Non-pigmented ciliary epithelial cell (primary cell): ENCODE results near the gene ADRM1.

Experiments used
- DNase-seq: peaks from one replicate; pipeline ENCODE4 v3.0.0-alpha.2; 2010; ENCODE audit warnings: low read depth

The ADRM1 gene

DNA sequence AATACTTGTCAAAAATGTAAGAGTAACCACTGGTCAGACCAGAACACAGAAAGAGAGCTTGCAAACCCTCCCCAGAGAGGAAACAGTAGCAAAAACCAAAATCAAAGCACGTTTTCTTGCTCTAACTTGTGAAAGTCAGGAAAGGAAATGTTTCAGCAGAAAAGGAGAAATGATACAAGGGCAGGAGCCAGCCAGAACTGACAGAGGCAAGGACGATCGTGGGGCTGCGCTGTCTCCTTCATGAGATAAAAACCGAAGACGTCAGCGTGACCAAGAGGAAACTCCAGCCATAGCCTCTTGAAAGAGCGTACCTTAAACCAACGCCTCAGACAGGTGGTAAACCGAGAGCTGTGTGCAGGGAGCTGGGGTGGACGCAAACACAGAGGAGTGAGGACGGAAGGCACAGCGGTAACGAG lies 36.9 kb downstream of the ADRM1 start:
- DNase-seq: no peak

DNA sequence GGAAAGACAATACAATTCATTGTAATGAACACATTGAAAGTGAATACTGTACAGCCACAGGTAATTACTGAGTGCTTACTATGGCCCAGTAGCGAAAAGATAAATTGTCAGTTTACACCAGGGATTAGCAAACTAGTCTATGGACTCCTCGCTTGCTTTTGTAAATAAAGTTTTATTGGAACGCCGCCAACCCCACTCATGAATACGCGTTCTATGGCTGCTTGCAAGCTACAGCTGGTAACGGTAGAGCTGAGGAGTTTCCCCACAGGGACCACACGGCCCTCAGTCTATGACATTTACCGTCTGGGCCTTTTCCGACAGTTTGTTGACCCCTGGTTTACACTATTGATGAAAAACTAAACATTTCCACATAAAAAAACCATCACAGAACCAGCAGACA lies 40.1 kb downstream of the ADRM1 start:
- DNase-seq: no peak

DNA sequence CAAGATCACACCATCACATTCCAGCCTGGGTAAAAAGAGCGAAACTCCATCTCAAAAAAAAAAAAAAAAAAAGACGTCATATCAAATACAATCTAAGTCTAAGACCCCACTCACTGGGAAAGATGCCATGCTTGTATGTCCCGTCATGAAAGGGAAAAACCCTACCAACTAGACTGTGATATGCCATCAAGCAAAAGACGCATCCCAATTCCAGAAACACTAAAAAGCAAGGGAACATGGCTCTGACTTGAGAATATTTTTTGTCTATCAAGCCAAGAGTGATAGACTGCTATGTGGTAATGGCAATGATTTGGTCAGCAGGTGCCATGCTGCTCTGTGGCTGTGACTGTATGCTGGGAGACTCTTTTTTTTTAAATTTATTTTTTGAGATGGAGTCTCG lies 41.3 kb downstream of the ADRM1 start:
- DNase-seq: no peak

DNA sequence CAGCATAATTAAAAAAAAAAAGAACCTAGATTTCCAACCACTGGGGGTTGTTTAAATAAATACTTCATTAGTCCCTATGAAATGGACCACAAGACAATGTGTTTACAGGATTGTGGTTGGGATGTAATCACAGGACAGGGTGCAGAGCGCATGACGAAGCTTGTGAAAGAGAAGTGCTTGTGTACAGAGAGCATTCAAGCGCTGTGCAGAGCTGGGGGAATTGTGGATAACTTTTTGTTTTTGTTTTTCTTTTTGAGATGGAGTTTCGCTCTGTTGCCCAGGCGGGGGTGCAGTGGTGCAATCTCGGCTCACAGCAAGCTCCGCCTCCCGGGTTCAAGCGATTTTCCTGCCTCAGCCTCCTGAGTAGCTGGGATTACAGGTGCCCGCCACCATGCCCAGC lies 42.0 kb downstream of the ADRM1 start:
- DNase-seq: no peak

DNA sequence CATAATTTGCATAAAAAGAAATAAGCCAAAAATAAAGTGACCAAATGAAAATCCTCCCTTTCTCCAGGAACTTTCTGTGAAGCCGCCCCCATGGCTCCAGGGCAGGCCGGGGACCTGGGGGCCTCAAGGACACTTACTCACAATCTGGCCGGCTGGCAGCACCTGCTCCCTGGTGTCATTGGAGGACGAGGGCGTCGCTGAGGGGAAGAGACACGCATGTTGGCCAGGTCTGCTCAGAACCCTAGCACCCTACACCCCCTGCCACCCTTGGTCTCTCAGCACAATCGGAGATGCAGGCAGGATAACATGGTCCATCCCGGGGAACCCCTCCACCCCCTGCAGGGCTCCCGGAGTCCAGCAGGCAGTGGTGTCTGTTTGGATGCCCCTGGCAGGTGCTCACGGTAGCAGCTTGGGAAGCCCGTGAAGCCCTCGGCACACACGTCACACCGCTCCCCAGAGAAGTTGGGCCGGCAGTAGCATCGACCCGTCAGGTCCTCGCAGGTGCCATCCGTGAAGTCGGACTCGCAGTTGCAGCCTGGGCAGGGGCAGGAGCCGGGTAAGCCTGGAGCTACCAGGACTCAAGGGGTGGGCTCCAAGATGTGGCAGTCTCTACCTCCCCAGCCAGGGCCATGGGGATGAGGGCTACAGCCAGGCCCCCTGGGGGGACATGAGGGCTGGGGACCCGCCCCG lies 43.0 kb downstream of the ADRM1 start:
- DNase-seq: no peak

DNA sequence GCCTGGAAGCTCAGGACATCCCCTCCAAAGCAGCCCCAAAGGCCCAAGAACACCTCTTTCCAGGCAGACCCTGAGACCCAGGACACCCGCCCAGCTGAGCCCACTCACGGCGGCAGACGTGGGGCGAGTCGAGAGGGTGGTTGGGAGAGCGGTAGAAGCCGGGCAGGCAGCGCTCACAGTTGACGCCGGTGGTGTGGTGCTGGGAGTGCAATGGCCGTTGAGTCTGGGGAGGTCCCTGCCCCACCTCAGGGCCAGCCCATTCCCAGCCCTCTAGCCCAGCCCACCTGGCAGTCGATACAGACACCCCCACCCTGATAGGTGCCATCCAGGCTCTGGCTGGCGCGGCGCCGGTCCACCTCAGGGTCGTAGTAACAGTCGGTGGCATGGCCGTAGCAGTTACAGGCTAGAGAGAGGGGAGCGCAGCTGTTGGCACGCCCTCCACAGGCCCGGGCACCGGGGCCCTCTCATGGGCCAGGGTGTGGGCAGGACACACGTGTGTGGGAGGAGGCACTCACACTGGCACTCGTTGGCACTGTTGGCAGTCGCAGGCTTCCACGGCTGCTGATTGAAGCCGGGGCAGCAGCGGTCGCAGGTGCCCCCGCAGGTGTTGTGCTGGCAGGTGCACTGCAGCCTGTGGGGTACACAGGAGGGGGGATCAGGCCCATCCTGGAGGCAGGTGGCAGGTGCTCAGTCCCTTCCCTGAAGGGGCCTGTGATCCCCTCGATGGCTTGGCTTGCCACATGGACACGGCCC lies 43.8 kb downstream of the ADRM1 start:
- no peak for DNase-seq

DNA sequence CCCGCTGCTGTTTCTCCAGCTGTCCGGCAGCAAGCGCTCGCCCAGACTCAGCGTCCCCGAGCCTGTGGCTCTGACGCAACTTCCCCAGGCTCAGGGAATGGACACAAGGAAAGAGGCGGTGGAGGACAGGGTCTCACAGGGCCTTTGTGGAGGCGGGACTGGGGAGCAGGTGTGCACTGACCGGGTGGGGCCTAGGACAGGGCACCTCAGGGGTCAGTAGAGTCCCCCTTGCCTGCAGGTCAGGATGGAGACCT lies 44.3 kb downstream of the ADRM1 start:
- no peak for DNase-seq

DNA sequence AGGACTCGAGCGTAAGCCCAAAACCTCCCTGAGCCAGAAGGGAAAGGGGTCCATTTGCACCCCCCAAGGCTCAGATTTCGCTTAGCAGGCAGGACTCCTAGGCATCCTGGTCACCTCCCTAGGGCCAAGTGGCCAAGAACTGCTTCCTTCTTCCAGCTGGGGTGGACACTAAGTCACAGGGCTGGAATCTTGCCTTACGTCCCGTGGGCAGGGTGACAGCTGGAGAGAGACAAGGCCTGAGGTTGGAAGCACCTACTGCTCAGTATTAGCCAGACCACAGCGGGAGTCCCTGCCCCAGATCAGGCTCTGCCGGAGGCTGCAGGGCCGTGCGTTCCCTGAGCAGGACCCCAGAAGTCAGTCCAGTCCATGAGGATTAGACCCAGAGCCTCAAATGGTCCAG lies 44.6 kb downstream of the ADRM1 start:
- DNase-seq: no peak

DNA sequence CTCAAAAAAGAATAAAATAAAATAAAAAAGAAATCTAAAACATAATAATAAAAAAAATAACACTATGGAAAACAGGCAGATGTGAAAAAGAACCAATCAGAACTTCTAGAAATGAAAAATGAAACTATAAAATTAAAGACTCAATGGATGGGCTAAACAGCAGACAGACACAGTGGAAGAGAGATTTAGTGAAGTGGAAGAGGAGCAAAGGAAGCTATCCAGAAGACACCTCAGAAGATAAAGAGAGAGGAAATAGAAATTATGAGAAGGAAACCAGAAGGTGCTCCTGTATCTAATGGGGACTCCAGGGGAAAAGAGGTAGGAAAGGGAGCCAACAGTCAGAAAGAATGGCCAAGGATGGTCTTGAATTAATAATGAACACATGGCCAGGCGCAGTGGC lies 45.8 kb downstream of the ADRM1 start:
- no peak for DNase-seq

DNA sequence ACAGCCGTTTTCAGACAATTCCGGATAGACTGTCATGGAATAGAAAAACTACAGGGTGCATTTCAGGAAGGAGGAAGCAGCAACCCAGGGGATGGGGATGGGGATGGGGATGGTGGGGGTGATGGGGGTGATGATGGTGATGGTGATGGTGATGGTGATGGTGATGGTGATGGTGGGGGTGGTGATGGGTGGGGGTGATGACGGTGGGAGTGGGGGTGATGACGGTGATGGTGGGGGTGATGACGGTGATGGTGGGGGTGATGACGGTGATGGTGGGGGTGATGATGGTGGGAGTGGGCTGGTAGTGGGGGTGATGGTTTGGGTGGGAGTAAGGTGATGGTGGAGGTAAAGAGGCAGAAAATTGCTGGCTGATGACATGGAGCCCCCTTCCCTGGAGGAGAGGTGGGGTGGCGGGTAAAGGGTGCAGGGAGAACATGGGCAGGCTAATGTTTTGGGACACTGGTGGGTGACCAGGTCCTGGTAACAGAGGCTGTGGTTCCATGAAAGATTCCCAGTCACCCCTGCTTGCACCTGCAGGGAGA lies 46.8 kb downstream of the ADRM1 start:
- no peak for DNase-seq

DNA sequence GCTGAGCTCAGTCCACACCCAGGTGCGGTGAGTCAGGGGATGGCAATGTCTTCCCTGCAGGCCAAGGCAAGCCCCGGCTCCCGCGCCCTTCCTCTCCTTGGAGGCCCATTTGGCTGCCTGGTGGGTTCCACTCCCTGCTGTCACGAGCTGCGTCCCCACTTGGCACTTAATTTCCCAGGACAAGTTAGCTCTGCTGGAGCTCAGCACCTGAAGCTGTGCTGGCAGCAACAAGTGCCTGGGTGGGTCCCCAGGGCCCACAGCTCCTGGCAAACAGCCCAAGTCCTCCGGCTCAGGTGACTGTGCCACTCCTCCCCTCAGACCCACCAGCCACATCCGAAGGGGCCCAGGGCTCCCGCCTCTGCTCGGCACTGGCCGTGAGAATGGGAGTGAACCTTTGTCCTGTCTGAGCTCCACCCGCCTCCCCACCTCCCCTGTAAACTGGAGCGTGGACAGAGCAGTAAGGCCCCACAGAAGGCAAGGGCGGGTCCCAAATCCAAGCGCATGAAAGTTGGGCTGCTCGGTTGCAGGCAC lies 47.4 kb downstream of the ADRM1 start:
- no peak for DNase-seq

DNA sequence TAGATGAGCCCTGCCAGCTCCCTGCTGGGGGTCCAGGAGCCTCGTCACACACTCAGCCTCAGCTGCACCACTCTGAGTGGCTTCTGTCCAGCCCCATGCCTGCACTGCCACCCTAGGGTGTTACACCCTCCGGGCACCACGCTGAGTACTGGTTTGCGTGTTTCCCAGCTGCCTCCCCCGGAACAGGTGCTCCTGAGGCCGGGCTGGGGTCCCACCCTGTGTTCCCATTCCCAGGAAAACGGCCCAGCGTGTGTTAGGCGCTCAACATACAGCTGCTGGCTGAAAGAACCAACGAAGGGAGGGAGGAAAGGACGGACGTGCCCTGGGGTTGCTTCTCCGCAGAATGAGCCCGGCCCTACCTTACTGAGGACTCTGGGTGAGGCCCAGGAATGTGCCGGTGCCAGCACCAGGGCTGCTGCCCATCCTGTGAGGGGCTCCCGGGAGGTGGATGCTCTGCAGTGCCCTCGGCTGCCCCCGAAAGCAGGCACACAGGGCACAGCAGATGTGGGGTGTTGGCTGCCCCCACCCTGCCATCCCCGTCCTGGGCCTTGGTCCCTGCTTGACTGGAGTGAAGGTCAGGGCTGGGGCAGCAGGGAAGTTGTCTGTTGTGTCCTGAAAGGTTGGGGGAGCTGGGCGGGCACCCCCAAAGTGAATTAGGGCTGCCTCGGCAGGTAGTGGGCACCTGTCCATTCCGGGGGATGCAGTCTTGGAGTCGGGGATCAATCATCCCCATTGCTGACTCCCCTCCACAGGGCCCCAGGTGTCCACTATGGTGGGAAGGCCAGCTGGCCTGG lies 48.0 kb downstream of the ADRM1 start:
- DNase-seq: no peak

DNA sequence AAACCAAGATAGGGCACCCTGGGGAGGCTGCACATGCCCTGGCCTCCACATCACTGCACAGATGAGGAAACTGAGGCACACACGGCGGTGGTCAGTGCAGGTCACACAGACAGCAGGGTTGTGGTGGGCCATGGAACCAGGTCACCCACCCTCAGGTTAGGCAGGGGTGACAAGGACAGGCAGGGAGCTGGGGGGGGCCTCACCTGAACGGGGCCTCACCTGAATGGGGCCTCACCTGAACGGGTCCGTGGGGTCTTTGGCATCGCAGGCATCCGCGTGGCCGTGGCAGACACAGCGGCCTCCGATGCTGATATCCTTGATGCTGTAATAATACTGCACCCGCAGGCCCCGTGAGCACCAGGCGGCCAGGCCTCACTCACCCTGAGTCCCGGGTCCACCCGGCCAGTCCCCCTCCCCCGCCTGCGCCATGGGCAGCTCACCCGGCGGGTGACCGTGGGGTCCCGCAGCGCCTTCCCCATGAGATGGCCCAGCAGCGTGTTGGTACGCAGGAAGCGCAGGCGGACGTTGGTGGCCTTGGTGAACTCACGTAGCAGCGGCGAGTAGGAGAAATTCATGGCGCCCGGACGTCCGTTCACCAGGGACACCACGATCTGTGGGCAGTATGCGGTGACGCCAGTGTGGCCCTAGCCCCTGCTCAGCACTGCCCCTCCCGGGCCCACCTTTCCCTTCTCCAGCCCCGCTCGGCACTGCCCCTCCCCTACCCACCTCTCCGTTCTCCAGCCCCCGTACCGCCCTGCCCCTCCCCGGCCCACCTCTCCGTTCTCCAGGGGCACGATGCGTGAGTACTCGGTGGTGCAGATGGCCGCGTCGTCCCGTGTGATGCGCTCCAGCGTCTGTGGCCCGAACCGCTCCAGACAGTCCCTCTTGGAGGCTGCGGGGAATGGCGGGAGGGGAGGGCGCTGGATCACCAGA lies 48.9 kb downstream of the ADRM1 start:
- DNase-seq: no peak

DNA sequence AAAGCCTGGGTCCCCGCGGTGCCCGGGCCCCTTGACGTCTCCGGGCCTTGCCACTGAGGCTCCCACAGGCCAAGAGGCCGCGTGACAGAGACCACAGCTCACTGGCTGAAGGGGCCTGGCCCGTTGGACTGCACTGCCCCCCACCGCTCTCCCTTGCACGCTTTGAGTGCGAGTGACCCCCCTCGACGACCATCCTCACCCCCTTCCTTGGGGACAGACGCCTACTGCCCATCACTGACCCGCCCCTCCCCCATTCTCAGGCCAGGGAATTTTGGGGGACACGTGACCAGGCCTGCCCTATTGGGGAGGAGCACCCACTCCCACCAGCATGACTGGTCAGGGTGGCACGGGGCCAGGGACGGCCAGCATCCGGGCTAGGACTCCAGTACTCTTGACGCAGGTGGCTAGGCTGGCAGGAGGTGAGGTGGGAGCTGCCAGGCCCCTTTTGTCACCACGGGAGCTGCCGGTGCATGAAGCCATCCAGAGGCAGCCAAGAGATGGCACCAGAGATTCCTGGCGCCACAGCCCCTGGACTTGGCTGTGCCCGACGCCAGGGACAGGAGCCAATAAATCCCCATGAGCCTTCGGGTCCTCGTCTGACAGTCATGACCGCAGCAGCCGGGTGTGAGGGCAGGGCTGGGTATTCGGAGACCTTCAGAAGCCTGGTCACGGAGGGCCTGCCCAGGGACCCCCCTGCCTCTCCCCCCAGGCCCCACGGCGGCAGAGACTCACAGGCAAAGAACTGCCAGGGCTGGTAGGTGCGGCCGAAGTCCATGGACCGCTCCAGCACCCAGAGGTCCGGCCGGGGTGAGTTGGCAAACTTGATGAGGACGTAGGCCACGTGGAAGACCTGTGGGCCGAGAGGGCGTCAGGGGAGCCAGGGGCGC lies 49.8 kb downstream of the ADRM1 start:
- no peak for DNase-seq

DNA sequence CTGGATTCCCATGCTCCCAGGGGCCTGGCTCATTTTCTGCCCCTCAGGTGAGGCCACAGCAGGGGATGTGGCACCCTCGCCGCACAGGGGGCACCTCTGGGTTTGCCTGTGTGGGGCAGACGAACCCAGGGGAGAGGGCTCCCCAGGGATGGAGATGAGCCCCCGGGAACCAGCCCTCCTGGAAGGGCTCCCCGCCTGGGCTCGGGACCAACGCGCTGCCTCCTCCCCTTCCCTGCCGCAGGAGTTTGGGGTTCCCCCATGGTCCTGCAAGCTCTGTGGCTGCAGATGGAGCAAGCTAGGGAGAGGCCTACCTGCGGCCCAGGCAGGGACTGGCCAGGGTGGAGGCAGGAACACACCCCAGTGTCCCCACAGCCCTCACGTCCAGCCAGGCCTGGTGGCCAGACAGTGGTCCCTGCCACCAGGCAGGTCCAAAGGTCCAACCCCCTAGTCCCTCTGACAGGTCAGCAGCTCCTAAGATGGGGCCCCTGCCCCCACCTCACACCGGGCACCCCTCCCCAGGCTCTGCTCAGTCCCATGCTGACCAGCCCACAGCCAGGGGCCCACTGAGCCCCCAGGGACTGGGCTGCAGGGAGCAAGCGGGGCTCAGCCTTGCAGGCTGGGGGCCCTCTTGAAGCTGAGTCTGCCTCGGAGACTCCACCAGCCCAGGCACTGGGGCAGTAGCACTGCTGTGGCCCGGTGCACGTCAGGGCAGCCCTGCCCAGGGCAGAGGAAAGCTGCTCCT lies 50.7 kb downstream of the ADRM1 start:
- DNase-seq: no peak

DNA sequence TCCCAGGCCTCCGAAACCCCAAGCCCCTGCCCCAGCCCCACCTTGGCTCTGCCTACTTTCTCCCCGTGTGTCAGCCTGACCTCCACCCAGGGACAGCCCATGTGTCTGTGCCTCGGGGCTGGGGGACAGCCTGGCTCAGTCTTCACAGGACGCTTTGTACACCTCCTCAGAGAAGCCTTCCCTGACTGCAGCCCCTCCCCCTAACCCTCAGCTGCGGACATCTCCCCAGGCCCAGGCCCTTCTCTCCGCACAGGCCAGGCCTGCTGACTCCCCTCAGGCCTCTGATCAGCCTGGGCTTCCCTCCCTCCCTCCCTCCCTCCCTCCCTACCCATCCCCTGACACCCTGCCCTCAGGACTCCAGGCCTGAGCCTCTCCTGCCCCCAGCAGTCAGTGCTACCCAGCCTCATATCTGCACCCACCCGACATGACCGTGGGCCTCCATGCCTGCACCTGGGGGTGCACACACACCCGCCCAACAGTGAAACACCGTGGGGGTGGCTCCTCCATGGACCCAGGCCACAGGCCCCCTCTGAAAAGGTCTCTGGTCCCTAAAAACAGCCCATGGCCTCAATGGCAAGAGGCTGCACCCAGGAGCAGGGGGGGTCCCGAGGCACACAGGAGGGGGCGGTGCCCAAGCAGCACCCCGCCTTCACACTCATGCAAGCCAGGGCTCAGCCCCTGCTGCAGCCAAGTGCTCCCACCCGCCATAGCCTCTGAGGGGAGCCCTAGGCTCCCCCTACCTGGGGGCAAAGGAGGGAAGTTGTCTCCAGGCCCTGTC lies 51.4 kb downstream of the ADRM1 start:
- no peak for DNase-seq

DNA sequence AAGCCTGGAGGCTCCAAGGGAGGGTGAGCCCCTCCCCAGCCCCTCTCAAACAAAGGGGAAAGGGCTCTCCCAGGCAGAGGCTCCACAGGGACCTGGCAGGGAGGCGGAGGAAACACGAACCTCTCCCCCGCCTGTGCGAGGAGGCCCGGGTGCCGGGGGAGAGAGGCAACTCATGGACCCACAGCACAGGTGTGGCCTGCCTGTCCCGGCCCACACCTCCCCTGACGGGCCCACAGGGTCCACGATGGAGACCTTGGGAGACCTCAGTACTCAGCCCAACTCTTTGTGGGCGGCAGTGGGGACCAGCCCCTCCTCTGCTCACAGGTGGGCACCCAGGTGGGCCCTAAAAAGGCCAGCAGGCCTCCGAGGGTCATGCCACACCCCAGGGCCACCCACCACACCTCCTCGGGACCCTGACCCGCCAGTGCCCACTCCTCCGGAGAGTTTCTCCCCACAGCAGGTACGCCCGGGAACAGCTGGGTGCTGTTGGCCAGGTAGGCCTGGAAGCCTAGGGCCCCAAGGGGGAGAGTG lies 52.1 kb downstream of the ADRM1 start:
- DNase-seq: no peak

DNA sequence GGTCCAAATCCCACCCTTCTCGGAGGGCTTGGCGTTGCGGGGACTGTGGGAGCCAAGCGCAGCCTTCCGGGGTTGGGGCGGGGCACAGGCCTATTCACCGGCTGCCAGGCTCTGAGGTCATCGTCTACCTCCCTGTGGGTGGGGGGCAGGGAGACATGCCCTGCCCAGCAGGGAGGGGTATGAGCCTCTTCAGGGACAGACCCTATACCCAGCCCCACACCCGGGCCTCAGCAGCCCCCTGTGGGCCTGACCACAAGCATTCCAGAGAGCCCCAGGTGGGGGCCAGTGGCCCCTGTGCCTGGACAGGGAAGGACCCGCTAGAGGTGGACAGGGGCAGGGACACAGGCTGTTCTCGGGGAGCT lies 52.7 kb downstream of the ADRM1 start:
- DNase-seq: no peak
